Neural cell (in vitro differentiated cells): ENCODE measurements around the gene GTPBP4. TPM values are rescaled to one million over a fixed set of nuclear protein-coding genes. Genes with fewer than 3 reads are reported as not detected.

ENCODE experiments used
- H2AFZ ChIP-seq: fragments of 200-600, 300-800 bp; sonication (generic), shearing (Covaris generic); 2 replicates; pipeline ENCODE4 v1.6.0; 2014; ENCODE audit warnings: low read depth, mild to moderate bottlenecking, antibody characterized with exemption, low read length, moderate library complexity
- H3F3A ChIP-seq: fragments of 200-600 bp; shearing (Covaris generic); 2 replicates; pipeline ENCODE4 v1.6.1; 2016; ENCODE audit warnings: mild to moderate bottlenecking, moderate library complexity, mixed read lengths, antibody characterized with exemption, low read length; ENCODE audit not compliant: insufficient read depth, poor library complexity, severe bottlenecking
- H3K27ac ChIP-seq: fragments of 200-600, 300-800 bp; sonication (generic), shearing (Covaris generic); 2 replicates; pipeline ENCODE4 v1.5.1; 2014; ENCODE audit warnings: mild to moderate bottlenecking, low read length, moderate library complexity
- H3K27me3 ChIP-seq: fragments of 300-800, 200-600 bp; sonication (generic), shearing (Covaris generic); 2 replicates; pipeline ENCODE4 v1.6.0; 2014; ENCODE audit warnings: mild to moderate bottlenecking, low read depth, low read length, moderate library complexity; ENCODE audit not compliant: insufficient read depth
- H3K36me3 ChIP-seq: fragments of 300-800, 200-600 bp; sonication (generic), shearing (Covaris generic); 2 replicates; pipeline ENCODE4 v1.5.1; 2014; ENCODE audit warnings: mild to moderate bottlenecking, antibody characterized with exemption, low read length, moderate library complexity; ENCODE audit not compliant: insufficient read depth
- H3K4me2 ChIP-seq: fragments of 300-800, 200-600 bp; sonication (generic), shearing (Covaris generic); 2 replicates; pipeline ENCODE4 v1.6.0; 2014; ENCODE audit warnings: mild to moderate bottlenecking, low read length
- H3K4me3 ChIP-seq: fragments of 300-800, 200-600 bp; sonication (generic), shearing (Covaris generic); 2 replicates; pipeline ENCODE4 v1.5.1; 2014; ENCODE audit warnings: mild to moderate bottlenecking, low read length, moderate library complexity
- H3K79me2 ChIP-seq: fragments of 200-600 bp; shearing (Covaris generic); replicated peaks from 2 replicates; pipeline ENCODE4 v1.6.0; 2014; ENCODE audit warnings: mild to moderate bottlenecking, low read length, moderate library complexity; ENCODE audit not compliant: insufficient read depth
- H3K9ac ChIP-seq: fragments of 300-800, 200-600 bp; sonication (generic), shearing (Covaris generic); 2 replicates; pipeline ENCODE4 v1.6.1; 2016; ENCODE audit warnings: mild to moderate bottlenecking, low read length, mixed read lengths
- H3K9me2 ChIP-seq: fragments of 200-600 bp; shearing (Covaris generic); 2 replicates; pipeline ENCODE4 v1.6.1; 2016; ENCODE audit warnings: mild to moderate bottlenecking, low read length, mixed read lengths; ENCODE audit not compliant: insufficient read depth
- H3K9me3 ChIP-seq: fragments of 200-600, 300-800 bp; sonication (generic), shearing (Covaris generic); 2 replicates; pipeline ENCODE4 v1.6.1; 2016; ENCODE audit warnings: mild to moderate bottlenecking, mixed run types, low read length, moderate library complexity, mixed read lengths
- H4K20me1 ChIP-seq: fragments of 200-600 bp; shearing (Covaris generic); 2 replicates; pipeline ENCODE4 v1.6.1; 2016; ENCODE audit warnings: mild to moderate bottlenecking, mixed run types; ENCODE audit not compliant: insufficient read depth
- CTCF ChIP-seq: fragments of 450-650 bp; IDR thresholded peaks from 2 replicates; pipeline ENCODE4 v1.5.1; 2014; ENCODE audit warnings: antibody characterized with exemption, mild to moderate bottlenecking, moderate library complexity; ENCODE audit not compliant: poor library complexity, severe bottlenecking
- EP300 ChIP-seq: fragments of 450-650 bp; conservative IDR thresholded peaks from 2 replicates; pipeline ENCODE4 v1.6.1; 2014; ENCODE audit warnings: antibody characterized with exemption, mild to moderate bottlenecking, moderate library complexity; ENCODE audit not compliant: poor library complexity, severe bottlenecking
- EZH2 ChIP-seq: fragments of 200-600, 300-800 bp; shearing (Covaris generic), sonication (generic); IDR thresholded peaks from 2 replicates; pipeline ENCODE4 v1.6.1; 2014; ENCODE audit warnings: antibody characterized with exemption, low read length, borderline replicate concordance, mild to moderate bottlenecking; ENCODE audit not compliant: insufficient read depth, poor library complexity, severe bottlenecking
- MXI1 ChIP-seq: fragments of 450-650 bp; conservative IDR thresholded peaks from 2 replicates; pipeline ENCODE4 v1.6.1; 2014; ENCODE audit warnings: antibody characterized with exemption, mild to moderate bottlenecking; ENCODE audit not compliant: poor library complexity, severe bottlenecking
- POLR2AphosphoS5 ChIP-seq: IDR thresholded peaks from 2 replicates; pipeline ENCODE4 v1.6.1; 2012
- RAD21 ChIP-seq: fragments of 450-650 bp; conservative IDR thresholded peaks from 2 replicates; pipeline ENCODE4 v1.6.1; 2014; ENCODE audit warnings: antibody characterized with exemption, mild to moderate bottlenecking, moderate library complexity
- REST ChIP-seq: IDR thresholded peaks from 2 replicates; pipeline ENCODE4 v1.6.1; 2012; ENCODE audit warnings: borderline replicate concordance
- SMC3 ChIP-seq: fragments of 450-650 bp; conservative IDR thresholded peaks from 2 replicates; pipeline ENCODE4 v1.6.1; 2014; ENCODE audit warnings: antibody characterized with exemption, mild to moderate bottlenecking, moderate library complexity; ENCODE audit not compliant: poor library complexity
- TAF1 ChIP-seq: IDR thresholded peaks from 2 replicates; pipeline ENCODE4 v1.6.1; 2012; ENCODE audit warnings: low read depth
- polyA plus RNA-seq: library from polyadenylated mRNA; depleted of rRNA; stranded (reverse); fragments of >200 nt; gene quantifications from 2 replicates; pipeline ENCODE4 v1.2.3, GENCODE V29; 2014

GTPBP4 gene
- polyA plus RNA-seq, 1 donor from 2014 or later = 32.7 TPM

- H4K20me1 ChIP-seq = no peaks in the 10 kb centered on the region
- peaks cover 5% of the 10 kb centered on the region for H3K36me3 ChIP-seq
These were observed 4.6 kb downstream of the GTPBP4 start for GRCh38 chr10:992871-993270.

GRCh38 chr10:994836-995558 is 6.8 kb downstream of the GTPBP4 start:
- Histone ChIP-seq H3K27me3 (no peaks in the 10 kb centered on the region), H3K36me3 (peaks cover 5% of the 10 kb centered on the region), H4K20me1 (no peaks in the 10 kb centered on the region), H3K9me3 (no peaks in the 10 kb centered on the region), H3K79me2 (peaks cover 17% of the 10 kb centered on the region), H3K9ac (no peak overlapping the region), H3K4me3 (no peak overlapping the region), H3K27ac (no peak overlapping the region), H2AFZ (no peak overlapping the region), H3K9me2 (no peaks in the 10 kb centered on the region), H3F3A (no peaks in the 10 kb centered on the region), H3K4me2 (no peak overlapping the region)
- no peak for TF ChIP-seq REST
- no peak for TF ChIP-seq CTCF
- TF ChIP-seq EZH2 = no peak
- TF ChIP-seq SMC3 = no peak

More at GRCh38 chr10:992871-993270, 4.6 kb downstream of the GTPBP4 start:
- Histone ChIP-seq H3K27ac (no peak overlapping the region), H3K4me3 (no peak overlapping the region), H3K4me2 (no peak overlapping the region), H3K9ac (no peak overlapping the region), H3K27me3 (no peaks in the 10 kb centered on the region), H3K79me2 (peaks cover 34% of the 10 kb centered on the region), H3K9me3 (no peaks in the 10 kb centered on the region), H3F3A (no peaks in the 10 kb centered on the region), H3K9me2 (no peaks in the 10 kb centered on the region), H2AFZ (no peak overlapping the region)
- TF ChIP-seq RAD21 (no peak), CTCF (no peak), EZH2 (no peak), REST (no peak), EP300 (no peak), POLR2AphosphoS5 (no peak), TAF1 (no peak), MXI1 (no peak), SMC3 (no peak)
